ENCODE results near the gene RNF175.
A peak's percentile ranks its signal among the peaks of the same experiment; 100 is the strongest.

Gene RNF175

GRCh38 chr4:153777421-153777820, 17.6 kb upstream of the RNF175 start:
- DNase-seq (ENCODE audit: insufficient read length, low spot score) = no peak
- TF ChIP-seq POLR2A (IDR thresholded peaks at IDR 0.05; ENCODE audit: low read depth, low read length) = no peak
- no peak for FAIRE-seq

- TF ChIP-seq POLR2A (IDR thresholded peaks at IDR 0.05; ENCODE audit: low read depth, low read length) = no peak
- FAIRE-seq (no peak), DNase-seq (ENCODE audit: insufficient read length, low spot score) (no peak)
Observed at GRCh38 chr4:153776601-153777000, 16.8 kb upstream of the RNF175 start.

- DNase-seq (ENCODE audit: insufficient read length, low spot score) (no peak), FAIRE-seq (no peak)
Observed at GRCh38 chr4:153773236-153773690, 13.4 kb upstream of the RNF175 start.

GRCh38 chr4:153771046-153771445, 11.2 kb upstream of the RNF175 start:
- FAIRE-seq (no peak), DNase-seq (ENCODE audit: insufficient read length, low spot score) (no peak)
- no peak for TF ChIP-seq POLR2A (IDR thresholded peaks at IDR 0.05; ENCODE audit: low read depth, low read length)

More at GRCh38 chr4:153773236-153773690, 13.4 kb upstream of the RNF175 start:
- no peak for TF ChIP-seq POLR2A (IDR thresholded peaks at IDR 0.05; ENCODE audit: low read depth, low read length)

- FAIRE-seq (no peak), DNase-seq (ENCODE audit: insufficient read length, low spot score) (no peak)
- no peak for TF ChIP-seq POLR2A (IDR thresholded peaks at IDR 0.05; ENCODE audit: low read depth, low read length)
Observed at GRCh38 chr4:153766758-153767157, 6.9 kb upstream of the RNF175 start.

GRCh38 chr4:153765894-153766293, 6.1 kb upstream of the RNF175 start:
- no peak for DNase-seq (ENCODE audit: insufficient read length, low spot score)
- no peak for FAIRE-seq
- TF ChIP-seq POLR2A (IDR thresholded peaks at IDR 0.05; ENCODE audit: low read depth, low read length) = no peak

- TF ChIP-seq POLR2A (IDR thresholded peaks at IDR 0.05; ENCODE audit: low read depth, low read length) = no peak
- FAIRE-seq = no peak
- DNase-seq (ENCODE audit: insufficient read length, low spot score) = no peak
Observed at GRCh38 chr4:153764601-153765368, 5.0 kb upstream of the RNF175 start.

GRCh38 chr4:153763404-153763803, 3.6 kb upstream of the RNF175 start:
- no peak for TF ChIP-seq POLR2A (IDR thresholded peaks at IDR 0.05; ENCODE audit: low read depth, low read length)
- FAIRE-seq (no peak), DNase-seq (ENCODE audit: insufficient read length, low spot score) (no peak)

GRCh38 chr4:153758688-153759406, 977 bp downstream of the RNF175 start:
- DNase-seq (ENCODE audit: insufficient read length, low spot score) = no peak
- TF ChIP-seq POLR2A (IDR thresholded peaks at IDR 0.05; ENCODE audit: low read depth, low read length) = no peak
- FAIRE-seq = no peak

- DNase-seq (ENCODE audit: insufficient read length, low spot score) (no peak), FAIRE-seq (no peak)
- no peak for TF ChIP-seq POLR2A (IDR thresholded peaks at IDR 0.05; ENCODE audit: low read depth, low read length)
Observed at GRCh38 chr4:153758136-153758535, 1.7 kb downstream of the RNF175 start.

- FAIRE-seq (no peak), DNase-seq (ENCODE audit: insufficient read length, low spot score) (no peak)
- TF ChIP-seq POLR2A (IDR thresholded peaks at IDR 0.05; ENCODE audit: low read depth, low read length) = no peak
Observed at GRCh38 chr4:153757407-153757806, 2.4 kb downstream of the RNF175 start.

- FAIRE-seq (no peak), DNase-seq (ENCODE audit: insufficient read length, low spot score) (no peak)
- TF ChIP-seq POLR2A (IDR thresholded peaks at IDR 0.05; ENCODE audit: low read depth, low read length) = no peak
Observed at GRCh38 chr4:153755186-153755585, 4.6 kb downstream of the RNF175 start.

GRCh38 chr4:153750197-153750817, 9.5 kb downstream of the RNF175 start:
- DNase-seq (ENCODE audit: insufficient read length, low spot score) (peak; percentile 29), FAIRE-seq (peak; percentile 55)
- no peak for TF ChIP-seq POLR2A (IDR thresholded peaks at IDR 0.05; ENCODE audit: low read depth, low read length)

- DNase-seq (ENCODE audit: insufficient read length, low spot score) = peak; percentile 23
- peak; percentile 33 for FAIRE-seq
- no peak for TF ChIP-seq POLR2A (IDR thresholded peaks at IDR 0.05; ENCODE audit: low read depth, low read length)
Observed at GRCh38 chr4:153748378-153748777, 11.4 kb downstream of the RNF175 start.

All from H54 (cell line).